ENCODE data around the gene C1orf53. TPM values are rescaled to one million over a fixed set of nuclear protein-coding genes. Genes with fewer than 3 reads are reported as not detected.
"Not testable (repeated sequence)": the region's sequence is repeated elsewhere in the genome, so short reads cannot be mapped to it uniquely, and the experiment has no call there.

The C1orf53 gene
- 2.6 TPM for polyA plus RNA-seq (2013, experiment 1 of 2; ENCODE audit: insufficient read length)
- 1.8 TPM for polyA plus RNA-seq (2013, experiment 2 of 2; ENCODE audit: insufficient read length)

DNA sequence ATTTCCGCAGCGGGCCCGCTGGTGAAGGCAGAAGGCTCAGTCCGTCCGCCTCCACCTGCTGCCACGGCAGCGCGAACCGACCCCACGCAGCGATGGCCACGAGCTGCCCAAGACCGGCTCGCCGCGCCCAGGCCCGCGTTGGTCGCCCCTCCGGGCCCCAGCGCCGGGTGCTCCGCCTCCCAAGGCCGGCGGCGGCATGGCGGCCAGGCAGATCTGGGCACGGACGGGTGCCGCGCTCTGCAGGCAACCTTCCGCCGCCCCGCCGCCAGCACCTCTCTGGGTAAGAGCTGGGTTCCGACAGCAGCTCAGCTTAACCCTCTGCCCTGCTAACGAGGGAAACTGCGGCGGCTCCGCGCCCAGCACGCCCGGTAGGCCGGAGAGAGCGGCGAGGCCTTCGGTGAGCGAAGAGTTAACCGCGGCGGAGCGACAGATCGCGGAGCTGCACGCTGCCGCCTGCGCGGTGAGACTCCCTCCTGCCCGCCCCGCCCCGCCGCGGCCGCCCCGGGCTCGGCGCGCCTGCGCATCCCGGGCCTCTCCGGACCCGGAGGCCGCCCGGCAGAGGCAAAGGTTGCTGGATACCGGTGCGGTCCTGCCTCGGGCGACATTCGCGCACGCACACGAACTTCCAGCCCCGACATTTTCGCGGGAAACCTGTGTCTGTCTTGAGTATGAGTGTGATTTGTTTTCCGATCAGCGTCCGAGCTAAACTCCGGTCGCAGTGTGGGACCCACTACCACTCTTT is at the start of gene C1orf53:
TSS of gene C1orf53 (plus strand) at position 177 of the 742 bp plus-strand sequence. CDS start at position 197, 20 bp downstream.
- DNase-seq, result peak; percentile 87

DNA sequence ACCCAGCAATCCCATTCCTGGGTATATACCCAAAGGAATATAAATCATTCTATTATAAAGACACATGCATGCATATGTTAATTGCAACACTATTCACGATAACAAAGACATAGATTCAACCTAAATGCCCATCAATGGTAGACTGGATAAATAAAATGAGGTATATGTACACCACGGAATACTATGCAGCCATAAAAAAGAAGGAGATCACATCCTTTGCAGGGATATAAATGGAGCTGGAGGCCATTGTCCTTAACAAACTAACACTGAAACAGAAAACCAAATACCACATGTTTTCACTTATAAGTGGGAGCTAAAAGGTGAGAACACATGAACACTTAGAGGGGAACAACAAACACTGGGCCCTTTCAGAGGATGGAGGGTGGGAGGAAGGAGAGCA is 46.7 kb upstream of the C1orf53 start:
- DNase-seq, result not testable (repeated sequence)

DNA sequence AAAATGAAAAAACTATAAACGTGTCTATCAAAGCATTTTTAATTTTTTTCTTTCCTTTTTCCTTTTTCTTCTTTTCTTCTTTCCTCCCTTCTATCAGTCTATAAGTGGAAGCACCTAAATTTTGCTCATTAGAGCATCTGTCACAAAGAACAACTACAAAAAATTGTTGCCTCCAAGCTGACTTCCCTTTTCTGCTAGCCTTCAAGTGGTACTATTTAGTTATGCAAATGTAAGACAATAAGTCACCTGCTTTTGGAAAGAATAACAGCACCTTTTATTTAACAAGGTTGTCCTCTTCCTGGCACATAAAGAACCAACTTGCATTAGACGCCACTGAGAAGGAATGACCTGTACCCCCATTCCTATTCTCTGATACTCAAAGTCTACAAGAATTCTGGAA is 45.0 kb upstream of the C1orf53 start:
- no peak for DNase-seq

DNA sequence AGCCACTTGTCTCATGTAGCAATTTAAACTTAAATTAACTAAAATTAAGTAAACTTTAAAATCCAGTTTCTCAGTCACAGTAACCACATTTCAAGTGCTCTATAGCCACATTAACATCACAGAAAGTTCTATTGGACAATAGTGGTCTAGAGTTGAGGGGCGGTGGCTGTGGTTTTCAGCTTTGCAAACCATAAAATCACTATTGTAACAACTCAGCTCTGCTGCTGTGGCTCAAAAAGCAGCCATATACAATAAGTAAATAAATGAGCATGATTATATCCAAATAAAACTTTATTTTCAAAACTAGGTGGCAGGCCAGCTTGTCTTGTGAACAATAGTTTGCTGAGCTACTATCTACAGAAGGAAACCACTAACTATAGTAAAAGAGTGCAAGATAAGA is 43.4 kb upstream of the C1orf53 start:
- no peak for DNase-seq

DNA sequence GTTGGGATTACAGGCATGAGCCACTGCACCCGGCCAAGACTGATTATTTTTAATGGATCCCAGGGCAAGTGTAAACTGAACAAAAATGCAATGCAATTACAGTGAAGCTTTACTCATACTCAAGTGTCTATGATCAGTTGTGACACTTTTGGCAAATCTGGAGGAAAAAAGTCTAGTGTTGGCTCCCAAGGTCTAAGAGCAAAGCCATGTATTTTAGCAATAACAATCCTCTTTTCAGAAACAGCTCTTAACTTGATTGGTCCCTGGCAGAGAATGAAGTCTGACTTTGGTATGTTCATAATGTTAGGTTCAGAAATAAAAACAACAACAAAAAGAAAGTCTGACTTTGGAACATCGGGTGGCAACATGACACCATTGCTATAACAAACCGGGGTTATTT is 40.2 kb upstream of the C1orf53 start:
- no peak for DNase-seq

DNA sequence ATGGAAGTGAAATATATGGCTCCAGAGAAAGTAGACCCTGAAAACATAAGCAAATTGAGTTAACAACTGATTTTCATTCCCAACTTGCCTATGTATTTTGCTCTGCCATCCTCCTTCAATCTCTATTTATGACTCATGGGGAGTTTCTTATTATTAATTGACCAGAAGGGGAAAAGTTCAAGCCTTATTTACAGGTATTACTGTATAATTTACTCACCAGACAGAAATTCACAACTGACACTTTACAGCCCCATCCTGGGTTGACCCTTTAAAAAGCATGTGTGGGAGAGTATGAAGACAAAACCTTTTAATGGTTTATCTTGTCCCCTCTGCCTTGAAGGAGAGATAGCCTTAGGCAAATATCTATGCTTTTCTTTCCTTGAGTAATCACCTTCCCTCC is 39.8 kb upstream of the C1orf53 start:
- no peak for DNase-seq

DNA sequence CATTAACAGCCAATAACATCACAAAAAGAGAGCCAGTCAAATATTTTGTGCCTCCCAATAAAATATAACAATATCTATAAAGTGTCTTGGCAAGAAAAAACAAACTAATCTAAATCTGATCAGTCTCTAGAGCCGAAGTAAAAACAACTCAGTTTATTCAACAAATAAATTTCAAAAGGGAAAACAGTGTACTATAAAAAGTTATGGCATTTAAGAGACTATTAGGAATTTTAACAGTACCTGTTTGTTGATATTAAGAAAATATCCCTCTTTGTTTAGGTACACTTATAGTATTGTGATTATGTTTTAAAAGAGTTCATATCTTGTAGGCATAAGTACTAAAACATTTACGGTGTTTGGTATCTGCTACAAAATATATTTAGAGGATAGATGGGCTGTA is 36.6 kb upstream of the C1orf53 start:
- no peak for DNase-seq

DNA sequence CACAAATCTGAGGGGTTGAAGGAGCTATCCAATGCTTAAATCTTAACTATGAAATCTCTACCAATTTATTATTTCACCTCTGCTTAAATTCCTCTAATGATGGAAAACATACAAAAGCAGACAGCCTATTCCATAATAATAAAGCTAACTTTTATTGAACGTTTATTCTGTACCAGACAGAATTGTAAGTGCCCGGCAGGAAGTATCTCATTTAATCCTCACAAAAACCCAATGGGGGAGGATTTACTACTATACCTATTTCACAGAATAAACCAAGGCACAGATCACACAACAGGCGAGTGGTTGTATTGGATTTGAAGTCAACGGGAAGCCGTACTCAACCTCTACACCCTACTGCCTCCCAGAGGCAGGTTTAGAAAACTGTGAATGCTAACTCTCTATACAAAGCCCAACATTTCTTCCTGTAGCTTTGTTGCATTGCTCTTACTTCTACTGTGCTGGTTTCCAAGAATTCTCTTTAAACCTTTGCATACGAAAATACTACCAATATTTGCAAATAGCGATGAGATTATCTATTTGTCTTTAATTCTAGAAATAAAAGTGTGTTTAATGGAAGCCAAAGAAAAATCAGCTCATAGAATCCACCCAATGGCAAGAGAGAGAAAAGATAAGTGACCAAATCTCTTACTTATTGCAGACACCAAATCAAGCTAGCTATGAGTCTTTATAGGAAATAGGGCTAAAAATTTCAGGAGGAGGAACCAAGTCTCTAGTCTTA is 33.5 kb upstream of the C1orf53 start:
- peak; percentile 56 for DNase-seq

DNA sequence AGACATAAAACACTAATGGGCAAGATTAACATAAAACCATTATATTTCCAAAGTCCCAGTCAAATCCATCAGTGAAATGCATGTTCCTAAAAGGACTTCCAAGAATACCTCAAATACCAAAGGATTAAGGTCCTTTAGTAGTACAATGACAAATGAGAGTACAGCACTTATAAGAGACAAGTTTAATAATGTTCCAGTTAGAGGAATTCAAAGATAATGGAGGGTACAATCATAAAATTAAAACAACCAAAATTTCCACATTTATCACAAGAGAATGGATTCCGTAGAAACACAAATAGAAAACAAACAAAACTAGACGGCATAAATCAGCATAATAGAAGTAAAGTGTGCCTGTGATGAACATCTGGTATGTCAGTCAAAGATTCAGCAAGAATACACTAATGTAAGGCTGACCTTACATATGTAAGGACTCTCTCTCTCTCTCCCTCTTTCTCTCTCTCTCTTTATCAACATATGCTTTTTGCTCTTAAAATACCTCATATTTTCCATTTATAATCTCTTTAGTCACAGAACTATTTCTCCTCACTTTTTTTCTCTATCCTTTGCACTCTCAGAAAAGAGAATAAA is 32.8 kb upstream of the C1orf53 start:
- DNase-seq, result no peak

DNA sequence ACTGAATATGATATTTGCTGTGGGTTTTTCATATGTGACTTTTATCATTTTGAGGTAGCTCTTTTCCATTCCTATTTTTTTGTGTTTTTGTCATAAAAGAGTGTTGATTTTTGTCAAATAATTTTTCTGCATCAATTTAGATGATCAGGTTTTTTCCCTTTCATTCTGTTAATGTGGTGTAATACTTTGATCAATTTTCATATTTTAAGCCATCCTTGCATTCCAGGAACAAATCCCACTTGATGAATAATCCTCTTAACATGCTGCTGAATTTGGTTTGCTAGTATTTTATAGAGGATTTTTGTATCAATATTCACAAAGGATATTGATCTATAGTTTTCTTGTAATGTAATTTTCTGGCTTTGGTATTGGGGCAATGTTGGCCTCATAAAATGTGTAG is 25.5 kb upstream of the C1orf53 start:
- DNase-seq, result no peak

DNA sequence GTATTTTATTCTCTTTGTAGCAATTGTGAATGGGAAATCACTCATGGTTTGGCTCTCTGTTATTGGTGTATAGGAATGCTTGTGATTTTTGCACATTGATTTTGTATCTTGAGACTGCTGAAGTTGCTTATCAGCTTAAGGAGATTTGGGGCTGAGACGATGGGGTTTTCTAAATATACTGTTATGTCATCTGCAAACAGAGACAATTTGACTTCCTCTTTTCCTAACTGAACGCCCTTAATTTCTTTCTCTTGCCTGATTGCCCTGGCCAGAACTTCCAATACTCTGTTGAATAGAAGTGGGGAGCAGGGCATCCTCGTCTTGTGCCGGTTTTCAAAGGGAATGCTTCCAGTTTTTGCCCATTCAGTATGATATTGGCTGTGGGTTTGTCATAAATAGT is 22.0 kb upstream of the C1orf53 start:
- not testable (repeated sequence) for DNase-seq

DNA sequence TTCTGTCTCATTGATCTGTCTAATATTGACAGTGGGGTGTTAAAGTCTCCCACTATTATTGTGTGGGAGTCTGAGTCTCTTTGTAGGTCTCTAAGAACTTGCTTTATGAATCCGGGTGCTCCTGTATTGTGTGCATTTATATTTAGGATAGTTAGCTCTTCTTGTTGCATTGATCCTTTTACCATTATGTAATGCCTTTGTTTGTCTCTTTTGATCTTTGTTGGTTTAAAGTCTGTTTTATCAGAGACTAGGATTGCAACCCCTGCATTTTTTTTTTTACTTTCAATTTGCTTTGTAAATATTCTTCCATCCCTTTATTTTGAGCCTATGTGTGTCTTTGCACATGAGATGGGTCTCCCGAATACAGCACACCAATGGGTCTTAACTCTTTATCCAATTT is 20.2 kb upstream of the C1orf53 start:
- DNase-seq, result not testable (repeated sequence)

DNA sequence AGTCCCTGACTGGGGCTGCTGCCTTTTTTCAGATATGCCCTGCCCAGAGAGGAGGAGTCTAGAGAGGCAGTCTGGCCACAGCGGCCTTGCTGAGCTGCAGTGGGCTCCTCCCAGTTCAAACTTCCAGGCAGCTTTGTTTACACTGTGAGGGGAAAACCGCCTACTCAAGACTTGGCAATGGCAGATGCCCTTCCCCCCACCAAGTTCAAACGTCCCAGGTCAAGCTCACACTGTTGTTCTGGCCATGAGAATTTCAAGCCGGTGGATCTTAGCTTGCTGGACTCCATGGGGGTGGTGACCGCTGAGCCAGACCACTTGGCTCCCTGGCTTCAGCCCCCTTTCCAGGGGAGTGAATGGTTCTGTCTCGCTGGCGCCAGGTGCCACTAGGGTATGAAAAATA is 18.3 kb upstream of the C1orf53 start:
- DNase-seq, result no peak

DNA sequence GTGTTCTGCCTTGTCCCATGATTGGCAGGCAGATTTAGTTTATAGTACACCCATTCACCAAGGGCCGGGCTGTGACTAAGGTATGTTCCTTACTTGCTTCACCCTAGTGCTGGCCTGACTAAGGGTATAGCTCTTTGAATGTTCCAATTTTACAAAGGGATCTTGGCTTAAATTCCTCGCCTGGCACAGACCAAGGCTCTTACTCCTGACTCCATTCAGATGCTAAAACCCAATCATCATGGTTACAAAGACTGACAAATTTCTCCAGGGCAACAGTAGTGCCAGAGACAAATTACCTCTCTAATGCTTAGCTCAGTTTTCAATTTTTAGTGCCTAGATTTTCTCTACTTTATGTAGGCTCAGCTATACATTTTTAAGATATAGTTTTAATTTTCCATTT is 11.5 kb upstream of the C1orf53 start:
- no peak for DNase-seq

DNA sequence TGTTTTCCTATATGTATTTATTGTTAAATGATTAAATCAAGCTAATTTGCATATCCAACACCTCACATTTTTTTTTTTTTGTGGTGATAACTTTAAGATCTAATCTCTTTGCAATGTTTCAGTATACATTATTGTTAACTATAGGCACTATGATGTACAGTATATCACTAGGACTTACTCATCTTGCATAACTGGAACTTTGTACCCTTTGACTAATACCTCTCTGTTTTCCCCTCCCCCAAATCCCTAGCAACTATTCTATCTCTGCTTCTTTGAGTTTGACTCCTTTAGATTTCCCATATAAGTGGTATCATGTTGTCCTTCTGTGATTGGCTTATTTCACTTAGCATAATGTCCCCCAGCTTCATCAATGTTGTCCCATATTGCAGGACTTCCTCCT is 9.7 kb upstream of the C1orf53 start:
- DNase-seq, result no peak

DNA sequence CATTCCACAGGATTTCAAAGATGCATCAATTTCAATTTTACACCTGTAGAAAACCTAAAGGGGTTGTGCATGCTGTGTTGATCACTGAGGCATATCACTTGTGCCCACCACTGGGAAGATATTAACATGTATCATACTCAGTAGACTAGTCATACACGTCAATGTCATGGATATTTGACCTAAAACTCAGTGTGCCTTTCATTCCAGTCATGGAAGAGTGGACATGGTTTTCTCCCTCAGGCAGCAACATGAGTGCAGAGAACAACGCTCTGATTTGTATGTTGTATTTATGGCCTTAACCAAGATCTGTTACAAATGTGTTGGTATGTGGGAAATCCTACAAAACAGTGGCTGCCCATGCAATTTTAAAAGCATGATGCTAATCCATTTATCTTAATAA is 6.1 kb upstream of the C1orf53 start:
- DNase-seq, result no peak

DNA sequence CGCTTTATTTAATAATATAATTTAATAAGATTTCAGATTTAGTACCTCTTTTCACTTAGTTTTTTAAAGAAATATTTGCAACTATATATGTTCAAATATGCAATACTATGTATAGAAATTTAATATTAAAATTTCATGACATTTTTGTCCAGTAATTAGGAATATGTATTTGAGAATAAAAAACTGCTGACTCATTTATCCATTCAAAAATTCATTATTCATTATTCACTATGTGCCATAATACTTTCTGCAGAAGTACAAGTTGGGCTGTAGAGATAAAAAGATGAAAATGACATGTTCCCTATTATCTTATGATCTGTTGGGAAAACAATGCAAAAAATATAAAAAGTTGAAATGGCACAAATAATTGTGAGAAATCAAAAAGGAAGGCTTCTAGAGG is 3.4 kb upstream of the C1orf53 start:
- DNase-seq, result no peak

DNA sequence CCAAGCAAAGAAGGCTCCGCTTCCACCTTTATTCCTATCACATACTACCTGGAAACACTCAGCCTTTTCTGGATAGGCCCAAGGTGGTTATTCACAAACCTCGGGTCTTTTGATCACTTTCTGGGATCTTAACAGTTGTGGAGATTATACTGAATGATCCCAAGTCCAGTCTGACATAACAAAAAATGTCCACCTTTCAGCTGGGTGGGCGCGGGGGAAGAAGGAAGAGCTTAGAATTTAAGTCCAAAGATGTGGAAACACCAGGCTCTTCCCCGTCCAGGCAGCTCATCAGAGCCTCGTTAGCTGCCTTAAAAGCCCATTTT is 338 bp upstream of the C1orf53 start:
- no peak for DNase-seq

DNA sequence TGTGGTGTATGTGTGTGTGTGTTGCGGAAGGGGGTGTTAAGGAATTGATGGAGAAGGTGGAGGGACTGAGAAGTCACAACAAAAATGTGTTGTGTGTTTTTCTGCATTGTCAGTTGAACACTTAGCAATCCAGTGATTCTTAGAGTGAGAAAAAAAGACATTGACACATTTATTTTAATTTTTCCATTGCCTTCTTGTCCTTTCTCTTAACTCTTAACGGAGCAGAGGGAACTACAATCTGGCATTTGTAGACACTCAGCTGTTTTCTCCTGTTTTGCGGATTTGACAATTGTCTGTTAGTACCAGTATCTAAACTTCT is 725 bp downstream of the C1orf53 start:
- no peak for DNase-seq

DNA sequence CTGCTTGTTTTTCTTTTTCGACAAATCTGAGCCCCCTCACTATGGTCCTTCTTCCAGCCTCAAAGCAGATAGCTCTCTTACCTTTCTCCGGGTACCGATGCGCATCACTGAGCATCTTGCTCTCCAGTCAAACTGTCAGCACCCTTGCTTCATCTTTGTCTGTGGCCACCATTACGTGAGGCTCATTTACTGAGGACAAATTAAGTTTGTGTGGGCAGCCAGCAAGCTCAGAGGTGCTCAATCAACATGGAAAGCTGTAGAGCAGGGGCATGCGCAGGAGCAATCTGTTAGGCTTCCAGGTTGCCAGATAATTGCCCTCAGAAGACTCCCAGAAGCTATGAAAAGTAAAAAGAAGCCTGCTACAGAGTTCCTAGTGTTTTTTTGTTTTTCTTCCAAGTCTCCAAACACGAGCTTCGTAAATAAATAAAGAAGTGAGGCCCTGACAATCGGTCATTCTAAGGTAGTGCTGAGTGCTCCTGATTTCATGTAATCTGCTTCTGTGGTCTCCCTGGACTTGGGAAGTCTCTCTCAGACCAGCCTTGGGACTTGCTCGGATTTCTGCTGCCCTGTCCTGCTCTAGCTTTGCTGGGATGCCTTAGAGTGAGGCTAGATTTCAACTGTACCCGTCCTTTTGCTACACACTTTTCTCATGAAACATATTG is 1.8 kb downstream of the C1orf53 start:
- no peak for DNase-seq

DNA sequence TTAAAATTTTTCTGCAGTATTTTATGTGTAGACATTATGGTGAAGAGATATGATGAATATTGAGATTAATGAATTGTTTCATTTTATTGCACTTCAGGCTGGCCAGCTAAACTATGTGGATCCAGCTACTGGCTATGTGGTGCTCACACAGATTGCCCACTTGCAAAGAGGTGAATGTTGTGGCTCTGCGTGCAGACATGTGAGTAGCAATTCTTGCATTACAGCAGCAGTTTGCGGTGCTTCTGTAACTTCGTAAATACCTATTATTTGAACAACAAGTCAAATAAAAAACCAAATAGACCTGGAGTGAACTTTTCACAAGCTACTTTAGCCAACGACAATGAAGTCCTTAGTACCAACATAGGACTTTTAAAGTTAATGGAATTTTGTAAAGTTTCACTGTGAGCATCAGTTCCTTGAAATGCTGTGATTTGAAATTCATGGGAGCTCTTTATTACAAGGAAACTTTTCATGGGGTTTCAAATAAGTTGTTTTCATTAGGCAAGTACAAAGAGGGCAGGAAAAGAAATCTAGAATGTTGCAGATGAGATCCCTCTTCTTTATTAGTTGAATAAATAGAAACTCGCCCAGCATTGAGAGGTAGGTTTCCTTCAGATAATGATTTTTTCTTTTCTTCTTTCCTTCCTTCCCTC is 3.4 kb downstream of the C1orf53 start:
- DNase-seq, result no peak

DNA sequence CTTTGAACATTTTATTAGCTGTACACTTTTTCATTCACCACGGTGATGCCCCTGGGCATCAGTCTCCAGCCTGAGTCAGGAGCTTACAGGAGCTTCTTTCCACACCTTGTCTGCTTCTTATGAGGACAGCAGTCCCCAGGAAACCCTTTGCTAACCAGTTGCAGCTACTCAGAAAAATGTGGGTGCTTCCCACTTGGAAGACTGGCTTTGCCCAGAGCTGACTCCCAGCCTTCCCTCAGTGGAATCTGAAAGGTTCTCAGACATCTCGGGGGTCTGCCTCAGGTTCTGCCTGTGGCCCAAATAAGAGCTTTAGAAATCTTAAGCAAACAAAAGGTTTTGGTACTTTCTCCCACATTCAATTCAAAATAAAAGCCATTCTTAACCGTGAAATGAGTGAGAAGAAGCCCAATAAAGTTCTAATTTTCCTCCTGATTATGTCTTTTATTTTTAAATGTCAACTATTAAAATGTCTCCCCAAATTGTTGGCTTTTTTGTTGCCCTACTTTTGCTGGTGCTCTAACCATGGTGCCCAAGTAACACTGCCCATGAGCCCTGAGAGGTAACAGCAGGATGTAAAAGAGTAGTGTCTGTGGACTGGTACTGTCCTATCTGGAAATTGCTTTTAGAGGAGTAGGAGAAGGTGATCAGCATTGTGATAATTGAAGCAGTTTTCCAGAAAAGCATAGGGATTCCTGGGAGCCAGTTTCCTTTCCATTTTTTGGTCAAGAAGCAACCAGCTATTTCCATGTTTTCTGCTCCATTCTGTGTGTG is 5.6 kb downstream of the C1orf53 start:
- no peak for DNase-seq

All from fibroblast of skin of scalp (primary cell).